Measurements from ENCODE around the gene CCM2. TPM values are rescaled to one million over a fixed set of nuclear protein-coding genes. Genes with fewer than 3 reads are reported as not detected.

The CCM2 gene
- total RNA-seq, 1 experiment from 2014 or later = 42.5 TPM

DNA sequence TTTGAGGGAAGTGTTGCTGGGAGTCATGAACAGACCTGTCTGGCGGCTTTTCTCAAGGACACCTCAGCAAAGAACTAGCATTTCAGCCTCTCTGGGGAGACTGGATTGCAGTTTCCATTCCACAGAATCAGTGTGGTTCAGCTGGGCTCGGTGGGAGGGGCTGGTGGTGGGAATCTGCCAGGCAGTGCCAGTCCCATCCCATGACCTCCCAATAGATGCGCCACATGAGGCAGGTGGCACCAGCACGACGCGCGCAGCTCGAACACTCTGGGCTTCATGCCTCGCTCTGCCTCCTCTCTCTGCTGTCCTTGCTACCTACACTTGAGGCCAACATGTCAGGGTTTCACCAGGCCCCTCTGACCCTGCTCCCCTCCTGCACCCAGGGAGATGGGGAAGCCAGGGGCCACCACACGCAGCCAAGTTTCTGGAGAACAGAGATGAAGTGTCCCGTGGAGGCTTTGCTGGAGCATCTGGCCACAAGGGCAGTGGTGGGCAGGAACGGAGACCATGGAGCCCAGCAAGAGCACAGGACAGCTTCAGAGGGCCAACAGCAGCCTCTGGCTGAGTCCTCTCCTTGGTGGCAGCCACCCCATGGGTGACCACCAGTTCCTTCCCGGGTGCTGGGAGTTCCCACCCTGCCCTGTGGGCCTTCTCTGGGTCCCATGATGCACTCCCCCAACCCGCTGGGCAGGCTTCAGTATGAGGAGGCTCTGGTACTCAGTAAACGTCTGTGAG lies 86.5 kb downstream of the CCM2 start:
- H3K9me2 ChIP-seq (replicated peaks; ENCODE audit: insufficient read depth, low read length) = no peaks in the 10 kb centered on the region
- H4K20me1 ChIP-seq (ENCODE audit: insufficient read depth, low read depth, low read length) = no peaks in the 10 kb centered on the region
- H3K4me3 ChIP-seq (ENCODE audit: low read length) = no peak overlapping the region
- no peak overlapping the region for H3K9ac ChIP-seq (ENCODE audit: low read length)
- H3K79me2 ChIP-seq (ENCODE audit: low read length) = no peaks in the 10 kb centered on the region
- no peak overlapping the region for H3K27ac ChIP-seq (ENCODE audit: low read length)
- no peaks in the 10 kb centered on the region for H3K9me3 ChIP-seq (ENCODE audit: low read length)
- H3K4me1 ChIP-seq (ENCODE audit: low read length) = no peaks in the 10 kb centered on the region
- H3K36me3 ChIP-seq (ENCODE audit: insufficient read depth, low read length) = no peaks in the 10 kb centered on the region
- no peaks in the 10 kb centered on the region for H3K27me3 ChIP-seq (ENCODE audit: low read length)
- no peak overlapping the region for H2AFZ ChIP-seq (ENCODE audit: low read length)
- H3K4me2 ChIP-seq (ENCODE audit: low read depth, low read length, poor library complexity, severe bottlenecking) = no peak overlapping the region
- DNase-seq = no peak

DNA sequence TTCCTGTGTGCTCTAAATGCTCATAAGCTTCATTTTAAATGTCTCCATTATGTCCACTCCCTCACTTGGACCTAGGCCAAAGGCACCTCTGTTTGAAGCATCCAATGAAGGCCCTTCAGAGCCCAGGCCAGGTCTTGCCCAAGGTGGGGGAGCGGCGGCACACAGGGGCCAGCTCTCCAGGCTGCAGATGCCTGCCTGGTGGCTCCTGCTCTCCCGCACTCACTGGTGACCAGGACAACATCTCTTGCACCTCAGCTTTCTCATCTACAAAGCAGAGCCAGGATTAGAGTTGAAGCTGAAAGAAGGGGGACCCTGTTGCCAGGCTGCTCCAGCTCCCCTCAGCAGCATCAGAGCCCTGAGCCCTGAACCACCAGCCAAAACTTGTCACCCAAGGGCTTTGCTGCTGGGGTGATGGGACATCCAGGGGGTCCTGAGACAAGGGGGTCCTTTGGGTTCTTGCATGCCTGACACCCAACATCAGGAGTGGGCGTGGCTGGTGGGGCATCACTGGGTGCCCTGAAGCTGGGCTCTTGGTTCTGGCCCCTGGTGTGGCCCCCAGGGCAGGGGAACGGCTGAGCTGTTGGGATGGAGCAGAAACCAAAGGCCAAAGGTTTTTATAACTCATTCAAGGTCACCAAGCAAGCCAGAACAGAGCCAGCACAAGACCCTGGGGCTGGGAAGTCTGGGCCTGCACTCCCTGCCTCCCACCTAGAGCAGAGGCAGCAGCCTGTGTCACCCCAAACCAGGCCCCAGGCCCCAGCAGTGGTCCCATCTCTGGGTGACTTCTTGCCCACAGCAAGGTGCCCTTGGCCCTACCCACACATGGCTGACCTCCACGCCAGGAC lies 87.5 kb downstream of the CCM2 start:
- H3K9me2 ChIP-seq (replicated peaks; ENCODE audit: insufficient read depth, low read length) = no peaks in the 10 kb centered on the region
- H3K27me3 ChIP-seq (ENCODE audit: low read length) = no peaks in the 10 kb centered on the region
- no peaks in the 10 kb centered on the region for H3K4me1 ChIP-seq (ENCODE audit: low read length)
- H3K27ac ChIP-seq (ENCODE audit: low read length) = no peak overlapping the region
- H3K9me3 ChIP-seq (ENCODE audit: low read length) = no peaks in the 10 kb centered on the region
- H3K4me2 ChIP-seq (ENCODE audit: low read depth, low read length, poor library complexity, severe bottlenecking) = no peak overlapping the region
- no peak overlapping the region for H2AFZ ChIP-seq (ENCODE audit: low read length)
- no peaks in the 10 kb centered on the region for H3K36me3 ChIP-seq (ENCODE audit: insufficient read depth, low read length)
- H4K20me1 ChIP-seq (ENCODE audit: insufficient read depth, low read depth, low read length) = no peaks in the 10 kb centered on the region
- H3K4me3 ChIP-seq (ENCODE audit: low read length) = no peak overlapping the region
- no peak for DNase-seq
- H3K9ac ChIP-seq (ENCODE audit: low read length) = no peak overlapping the region
- H3K79me2 ChIP-seq (ENCODE audit: low read length) = no peaks in the 10 kb centered on the region

DNA sequence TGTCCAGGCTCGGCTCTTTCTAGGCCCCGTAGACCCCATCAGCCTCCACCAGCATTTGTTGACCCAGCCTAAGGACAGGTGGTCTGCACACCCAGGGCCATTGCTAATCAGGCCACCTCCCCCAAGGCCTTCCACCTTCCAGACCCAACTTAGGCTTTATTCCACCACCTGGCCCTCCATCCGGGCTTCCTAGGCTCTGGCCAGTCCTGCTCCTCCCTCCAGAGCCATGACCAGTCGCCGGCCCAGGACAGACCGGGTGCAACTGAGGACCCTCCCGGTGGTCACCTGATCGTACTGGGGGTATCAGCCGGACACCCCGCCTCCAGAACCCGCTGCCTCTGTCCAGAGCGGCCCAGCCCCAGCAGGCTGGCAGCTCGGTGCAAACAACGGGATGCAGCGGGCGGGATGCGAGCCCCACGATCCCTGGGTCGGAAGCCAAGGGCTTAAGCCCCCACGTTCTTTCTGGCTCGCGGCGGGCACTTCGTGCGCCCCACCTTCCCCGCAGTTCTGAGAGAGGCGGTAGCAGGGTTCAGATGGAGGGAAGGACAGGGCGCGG lies 88.2 kb downstream of the CCM2 start:
- Histone ChIP-seq H3K4me1 (ENCODE audit: low read length) (no peaks in the 10 kb centered on the region), H4K20me1 (ENCODE audit: insufficient read depth, low read depth, low read length) (no peaks in the 10 kb centered on the region), H3K4me3 (ENCODE audit: low read length) (no peak overlapping the region), H3K4me2 (ENCODE audit: low read depth, low read length, poor library complexity, severe bottlenecking) (no peak overlapping the region), H3K9ac (ENCODE audit: low read length) (no peak overlapping the region), H3K79me2 (ENCODE audit: low read length) (no peaks in the 10 kb centered on the region), H3K27ac (ENCODE audit: low read length) (no peak overlapping the region), H3K27me3 (ENCODE audit: low read length) (no peaks in the 10 kb centered on the region), H3K9me2 (replicated peaks; ENCODE audit: insufficient read depth, low read length) (no peaks in the 10 kb centered on the region), H3K9me3 (ENCODE audit: low read length) (no peaks in the 10 kb centered on the region), H2AFZ (ENCODE audit: low read length) (no peak overlapping the region), H3K36me3 (ENCODE audit: insufficient read depth, low read length) (no peaks in the 10 kb centered on the region)
- DNase-seq = no peak

- no peaks in the 10 kb centered on the region for H3K36me3 ChIP-seq (ENCODE audit: insufficient read depth, low read length)
- H3K4me3 ChIP-seq (ENCODE audit: low read length) = no peak within 1 kb of the TSS
- no peak for DNase-seq
- no peaks in the 10 kb centered on the region for H3K4me1 ChIP-seq (ENCODE audit: low read length)
- no peaks in the 10 kb centered on the region; the same call in 1 of the 2 replicates for H3K9me3 ChIP-seq (ENCODE audit: low read length)
- no peaks in the 10 kb centered on the region for H3K9me2 ChIP-seq (replicated peaks; ENCODE audit: insufficient read depth, low read length)
- no peak within 1 kb of the TSS for H3K4me2 ChIP-seq (ENCODE audit: low read depth, low read length, poor library complexity, severe bottlenecking)
- no peak within 1 kb of the TSS for H3K9ac ChIP-seq (ENCODE audit: low read length)
- H3K27me3 ChIP-seq (ENCODE audit: low read length) = no peaks in the 10 kb centered on the region
- no peak within 1 kb of the TSS for H3K27ac ChIP-seq (ENCODE audit: low read length)
- no peaks in the 10 kb centered on the region for H3K79me2 ChIP-seq (ENCODE audit: low read length)
- H2AFZ ChIP-seq (ENCODE audit: low read length) = no peak within 1 kb of the TSS
- H4K20me1 ChIP-seq (ENCODE audit: insufficient read depth, low read depth, low read length) = no peaks in the 10 kb centered on the region
Observed at GRCh38 chr7:45088821-45089340, 88.9 kb downstream of the CCM2 start, which contains the start of gene NACAD. TSS of gene NACAD (minus strand) at chr7:45088969. CDS start at chr7:45088894, 75 bp downstream.

DNA sequence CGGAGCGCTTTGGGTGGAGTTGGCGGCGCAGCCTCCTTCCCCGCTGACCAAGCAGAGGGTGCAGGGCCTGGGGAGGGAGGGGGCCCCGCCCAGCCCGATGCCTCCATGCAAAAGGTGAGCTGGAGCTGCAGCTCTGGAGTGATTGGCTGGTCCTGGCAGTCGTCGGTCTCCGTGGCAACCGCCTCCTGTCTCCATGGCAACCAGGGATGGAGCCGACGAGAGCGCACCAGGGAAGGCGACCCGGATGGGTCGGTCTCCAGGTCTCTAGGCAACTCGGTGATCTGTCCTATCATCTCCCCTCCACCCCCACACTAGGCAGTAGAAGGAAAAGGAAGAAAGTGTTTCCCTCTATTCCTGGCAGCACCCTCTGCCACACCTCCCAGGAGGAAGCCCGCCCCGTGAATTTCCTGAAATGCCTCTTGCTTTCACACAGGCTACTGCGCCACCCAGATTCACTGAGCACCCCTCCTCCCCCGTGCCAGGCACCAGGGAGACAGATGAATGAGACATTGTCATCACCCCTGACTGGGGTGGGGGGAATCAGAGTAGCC lies 89.4 kb downstream of the CCM2 start:
- H3K4me3 ChIP-seq (ENCODE audit: low read length) = no peak overlapping the region
- no peaks in the 10 kb centered on the region for H3K79me2 ChIP-seq (ENCODE audit: low read length)
- no peaks in the 10 kb centered on the region for H3K27me3 ChIP-seq (ENCODE audit: low read length)
- H2AFZ ChIP-seq (ENCODE audit: low read length) = no peak overlapping the region
- no peak overlapping the region for H3K27ac ChIP-seq (ENCODE audit: low read length)
- no peaks in the 10 kb centered on the region for H3K36me3 ChIP-seq (ENCODE audit: insufficient read depth, low read length)
- no peak overlapping the region for H3K9ac ChIP-seq (ENCODE audit: low read length)
- H3K9me2 ChIP-seq (replicated peaks; ENCODE audit: insufficient read depth, low read length) = no peaks in the 10 kb centered on the region
- no peaks in the 10 kb centered on the region for H4K20me1 ChIP-seq (ENCODE audit: insufficient read depth, low read depth, low read length)
- H3K9me3 ChIP-seq (ENCODE audit: low read length) = peaks cover 3% of the 10 kb centered on the region; the same call in 1 of the 2 replicates
- no peak overlapping the region for H3K4me2 ChIP-seq (ENCODE audit: low read depth, low read length, poor library complexity, severe bottlenecking)
- DNase-seq = no peak
- no peaks in the 10 kb centered on the region for H3K4me1 ChIP-seq (ENCODE audit: low read length)

GRCh38 chr7:45092100-45092930 lies 92.3 kb downstream of the CCM2 start:
- peaks cover 4% of the 10 kb centered on the region; the same call in 1 of the 2 replicates for H3K9me3 ChIP-seq (ENCODE audit: low read length)
- no peak overlapping the region for H2AFZ ChIP-seq (ENCODE audit: low read length)
- no peaks in the 10 kb centered on the region for H3K27me3 ChIP-seq (ENCODE audit: low read length)
- peaks cover 5% of the 10 kb centered on the region for H3K4me1 ChIP-seq (ENCODE audit: low read length)
- no peak overlapping the region for H3K4me3 ChIP-seq (ENCODE audit: low read length)
- H3K27ac ChIP-seq (ENCODE audit: low read length) = no peak overlapping the region
- no peak overlapping the region for H3K4me2 ChIP-seq (ENCODE audit: low read depth, low read length, poor library complexity, severe bottlenecking)
- no peak overlapping the region for H3K9ac ChIP-seq (ENCODE audit: low read length)
- no peaks in the 10 kb centered on the region for H4K20me1 ChIP-seq (ENCODE audit: insufficient read depth, low read depth, low read length)
- DNase-seq = no peak
- H3K9me2 ChIP-seq (replicated peaks; ENCODE audit: insufficient read depth, low read length) = no peaks in the 10 kb centered on the region
- no peaks in the 10 kb centered on the region for H3K79me2 ChIP-seq (ENCODE audit: low read length)
- H3K36me3 ChIP-seq (ENCODE audit: insufficient read depth, low read length) = no peaks in the 10 kb centered on the region

DNA sequence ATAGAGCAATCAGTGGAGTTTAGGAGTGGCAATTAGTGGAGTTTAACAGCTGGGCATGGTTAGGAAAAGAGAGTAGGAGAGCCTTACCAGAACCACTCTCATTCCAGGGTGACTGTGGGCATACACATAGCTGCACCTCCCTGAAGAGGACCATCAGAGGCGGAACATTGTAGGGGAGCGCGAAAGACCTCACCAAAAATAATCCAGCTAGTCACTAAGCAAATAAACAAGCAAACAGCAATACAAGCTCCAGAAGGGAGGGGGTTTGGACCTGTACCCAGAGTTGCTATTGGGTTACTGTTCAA lies 92.9 kb downstream of the CCM2 start:
- Histone ChIP-seq H3K79me2 (ENCODE audit: low read length) (no peaks in the 10 kb centered on the region), H4K20me1 (ENCODE audit: insufficient read depth, low read depth, low read length) (no peaks in the 10 kb centered on the region), H3K4me3 (ENCODE audit: low read length) (no peak overlapping the region), H3K9me2 (replicated peaks; ENCODE audit: insufficient read depth, low read length) (no peaks in the 10 kb centered on the region), H3K4me2 (ENCODE audit: low read depth, low read length, poor library complexity, severe bottlenecking) (no peak overlapping the region), H3K36me3 (ENCODE audit: insufficient read depth, low read length) (no peaks in the 10 kb centered on the region), H3K27me3 (ENCODE audit: low read length) (no peaks in the 10 kb centered on the region), H3K9me3 (ENCODE audit: low read length) (peaks cover 4% of the 10 kb centered on the region; the same call in 1 of the 2 replicates), H2AFZ (ENCODE audit: low read length) (no peak overlapping the region), H3K9ac (ENCODE audit: low read length) (no peak overlapping the region), H3K4me1 (ENCODE audit: low read length) (peaks cover 11% of the 10 kb centered on the region), H3K27ac (ENCODE audit: low read length) (no peak overlapping the region)
- no peak for DNase-seq

All from Karpas-422 (cell line).